Right lobe of liver (tissue), 6 donors: ENCODE results near the gene TPSD1. TPM values are rescaled to one million over a fixed set of nuclear protein-coding genes. Genes with fewer than 3 reads are reported as not detected.
A peak's percentile ranks its signal among the peaks of the same experiment; 100 is the strongest.
"Not testable (repeated sequence)": the region's sequence is repeated elsewhere in the genome, so short reads cannot be mapped to it uniquely, and the experiment has no call there.

Experiments used
- ATAC-seq, 4 donors: fragments of 200-7000 bp; cut with Tn5 transposase; one replicate each; pipeline ENCODE4 v1.9.1; 2020; ENCODE audit warnings: mild to moderate bottlenecking in 4 of 4, moderate library complexity in 4 of 4
- DNase-seq, 3 donors: peaks; one replicate each; pipeline ENCODE4 v3.0.0-alpha.2; 2020
- H3K27ac ChIP-seq, 3 donors: fragments of 200-600 bp; one replicate each; pipeline ENCODE4 v1.8.0; 2022
- H3K27me3 ChIP-seq, 2 donors: fragments of 200-600 bp; one replicate each; pipeline ENCODE4 v1.8.0; 2022
- H3K36me3 ChIP-seq, 4 donors: fragments of 200-600 bp; sonication (generic) in 1 of 4; one replicate each; pipeline versions ENCODE4 v1.5.1 to v1.8.0; 2017 to 2022; ENCODE audit warnings: control low read depth in 1 of 4
- H3K4me1 ChIP-seq, 4 donors: fragments of 200-600 bp; sonication (generic) in 1 of 4; one replicate each; pipeline versions ENCODE4 v1.5.1 to v1.8.0; 2017 to 2022; ENCODE audit warnings: control low read depth in 1 of 4
- H3K4me3 ChIP-seq, 3 donors: fragments of 200-600 bp; one replicate each; pipeline ENCODE4 v1.8.0; 2022
- H3K9me3 ChIP-seq, 4 donors: fragments of 200-600 bp; sonication (generic) in 1 of 4; one replicate each; pipeline versions ENCODE4 v1.5.1 to v1.8.0; 2017 to 2022; ENCODE audit warnings: control low read depth in 1 of 4
- POLR2A ChIP-seq: fragments of 450-650 bp; IDR thresholded peaks from one replicate; pipeline ENCODE4 v1.6.1; 2017; ENCODE audit warnings: antibody characterized with exemption, mild to moderate bottlenecking
- WGBS: methylation state at CpG from one replicate; pipeline ENCODE4 v1.1.6; 2018; ENCODE audit warnings: low coverage, low lambda C conversion rate; ENCODE audit not compliant: insufficient coverage; ENCODE audit errors: missing lambda C conversion rate; 5-methylcytosine and 5-hydroxymethylcytosine counted together
- intact Hi-C, 2 donors: fragments of 100-400 bp; cut with DNase I; formaldehyde crosslinking; loops; one replicate each; pipeline versions ENCODE4 v1.11.2 to v1.14.1; 2022
- total RNA-seq, 6 experiments: library from RNA; depleted of rRNA in 2 of 6; stranded (reverse); fragments of >200 nt in 2 of 6; fragmentation: NEBNext Ultra II Directional in 3 of 6; extraction: Animal tissue kit (Norgen Biotek cat#: 25700) in 3 of 6; gene quantifications; one replicate each; pipeline versions ENCODE4 v1.1.0 to v1.2.4, GENCODE V29; 2016 to 2023
- TF ChIP-seq, protein P1 (sequence below), 4 donors: fragments of 200-600 bp in 3 of 4; fragments of 450-650 bp in 1 of 4; IDR thresholded peaks; one replicate each; pipeline versions ENCODE4 v1.5.1 to v1.8.0; 2016 to 2022; ENCODE audit warnings: antibody characterized with exemption in 4 of 4, mild to moderate bottlenecking in 2 of 4
- donor health status: DM: no; HTN: yes; CAD: no.
- donor health status: DM: no; HTN: no; CAD: no.
- donor health status: DM: no; HTN: no; CAD: no.
- donor health status: DM: no; HTN: yes; CAD: no.
- donor health status: DM: no; HTN: yes; CAD: no.

The TPSD1 gene
- total RNA-seq, 6 experiments from 2014 or later = not detected

DNA sequence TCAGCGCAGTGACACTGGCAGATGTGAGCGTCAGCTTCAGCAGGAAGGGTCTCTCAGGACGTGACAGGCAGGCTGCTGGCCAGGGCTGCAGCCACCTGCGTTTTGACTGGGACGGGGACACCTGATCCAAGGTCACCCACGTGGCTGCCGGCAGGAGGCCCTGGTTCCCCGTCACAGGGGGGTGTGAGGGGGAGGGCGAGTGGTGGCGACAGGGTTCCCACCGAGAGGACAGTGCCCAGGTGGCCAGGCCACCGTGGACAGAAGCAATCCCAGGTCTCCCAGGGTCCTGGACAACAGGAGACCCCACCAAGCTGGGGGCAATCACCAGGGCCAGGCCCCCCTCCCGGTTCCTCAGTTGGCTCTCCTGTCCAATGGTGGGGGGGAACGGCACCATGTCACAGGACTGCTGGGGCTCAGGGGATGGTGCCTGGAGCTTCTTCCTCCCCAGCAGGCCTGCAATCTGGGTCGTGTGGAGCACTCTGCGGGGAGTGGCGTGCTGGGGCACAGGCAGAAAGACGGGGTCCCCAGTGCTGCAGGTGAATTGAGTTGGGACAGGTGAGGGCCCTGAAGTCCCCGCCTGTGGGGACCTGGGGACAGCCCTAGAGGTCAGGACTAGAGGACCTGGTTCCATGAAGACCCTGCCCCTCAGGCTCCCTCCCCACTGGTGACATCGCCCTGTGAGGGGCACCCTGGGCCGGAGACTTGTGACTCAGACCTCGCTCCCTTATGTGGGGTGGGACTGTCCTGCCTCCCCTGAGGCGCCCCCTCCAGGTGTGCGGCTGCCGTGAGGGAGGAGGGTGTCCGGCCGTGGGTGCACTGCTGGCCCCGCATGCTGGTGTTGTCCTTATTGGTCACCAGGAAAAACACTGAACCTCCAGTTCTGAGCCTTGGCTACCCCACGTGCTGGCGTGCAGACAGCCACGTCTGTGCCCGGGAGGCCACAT is 11.7 kb upstream of the TPSD1 start:
- H3K27me3 ChIP-seq, H3K9me3 ChIP-seq, H3K27ac ChIP-seq, H3K36me3 ChIP-seq, H3K4me1 ChIP-seq, DNase-seq, H3K4me3 ChIP-seq, intact Hi-C loops, ATAC-seq: not testable (repeated sequence)
- WGBS = 60% methylated on average over 7 of the region's 32 CpGs

DNA sequence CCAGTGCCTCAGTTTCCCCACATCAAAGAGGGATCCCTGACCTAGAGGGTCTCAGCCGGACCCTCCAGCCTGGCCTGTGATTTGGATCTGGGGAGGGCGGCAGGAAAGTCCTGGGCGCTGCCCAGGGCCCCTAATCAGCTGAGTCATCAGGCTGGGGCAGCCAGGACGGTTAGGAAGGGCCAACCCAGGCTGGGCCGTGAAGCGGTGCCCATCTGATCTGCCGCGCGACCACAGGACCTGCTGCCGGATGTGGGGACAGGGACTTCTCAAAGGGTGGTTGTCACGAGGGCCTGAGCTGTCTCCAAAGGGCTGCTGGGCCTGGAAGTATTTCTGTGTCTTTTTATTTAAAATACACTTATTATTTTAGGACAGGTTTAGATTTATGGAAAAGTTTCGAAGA is 11.0 kb upstream of the TPSD1 start:
- H3K27me3 ChIP-seq = no peaks in the 10 kb centered on the region

DNA sequence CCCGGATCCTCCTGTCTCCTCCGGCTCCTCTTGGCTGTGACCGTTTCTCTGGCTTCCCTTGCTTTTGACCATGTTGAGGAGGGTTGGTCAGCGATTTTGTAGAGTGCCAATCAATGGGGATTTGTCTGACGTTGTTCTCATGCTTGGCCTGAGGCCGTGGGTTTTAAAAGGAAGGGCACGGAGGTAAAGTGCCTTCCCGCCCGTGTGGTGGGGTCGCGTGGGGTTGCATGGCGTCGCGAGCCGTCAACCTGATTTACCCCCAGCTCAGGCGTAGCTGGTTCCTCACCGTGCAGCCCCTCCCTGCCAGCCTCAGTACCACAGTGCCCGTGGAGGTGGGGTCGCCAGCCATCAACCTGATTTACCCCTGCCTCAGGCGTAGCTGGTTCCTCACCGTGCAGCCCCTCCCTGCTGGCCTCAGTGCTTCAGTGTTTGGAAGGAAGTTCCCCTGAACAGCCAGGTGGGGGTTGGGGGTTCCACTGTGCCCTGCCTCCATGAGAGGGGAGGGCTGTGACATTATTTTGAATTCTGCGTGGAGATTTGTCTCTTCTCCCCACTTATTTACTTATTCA is 10.3 kb upstream of the TPSD1 start:
- no peak overlapping the region for H3K27ac ChIP-seq
- ATAC-seq = no peak
- no peak for TF ChIP-seq POLR2A
- TF ChIP-seq, protein P1, sequence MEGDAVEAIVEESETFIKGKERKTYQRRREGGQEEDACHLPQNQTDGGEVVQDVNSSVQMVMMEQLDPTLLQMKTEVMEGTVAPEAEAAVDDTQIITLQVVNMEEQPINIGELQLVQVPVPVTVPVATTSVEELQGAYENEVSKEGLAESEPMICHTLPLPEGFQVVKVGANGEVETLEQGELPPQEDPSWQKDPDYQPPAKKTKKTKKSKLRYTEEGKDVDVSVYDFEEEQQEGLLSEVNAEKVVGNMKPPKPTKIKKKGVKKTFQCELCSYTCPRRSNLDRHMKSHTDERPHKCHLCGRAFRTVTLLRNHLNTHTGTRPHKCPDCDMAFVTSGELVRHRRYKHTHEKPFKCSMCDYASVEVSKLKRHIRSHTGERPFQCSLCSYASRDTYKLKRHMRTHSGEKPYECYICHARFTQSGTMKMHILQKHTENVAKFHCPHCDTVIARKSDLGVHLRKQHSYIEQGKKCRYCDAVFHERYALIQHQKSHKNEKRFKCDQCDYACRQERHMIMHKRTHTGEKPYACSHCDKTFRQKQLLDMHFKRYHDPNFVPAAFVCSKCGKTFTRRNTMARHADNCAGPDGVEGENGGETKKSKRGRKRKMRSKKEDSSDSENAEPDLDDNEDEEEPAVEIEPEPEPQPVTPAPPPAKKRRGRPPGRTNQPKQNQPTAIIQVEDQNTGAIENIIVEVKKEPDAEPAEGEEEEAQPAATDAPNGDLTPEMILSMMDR (IDR thresholded peaks at IDR 0.05) = no peak

More for the DNA sequence above, 11.0 kb upstream of the TPSD1 start:
- H3K36me3 ChIP-seq = no peaks in the 10 kb centered on the region
- no peak for DNase-seq
- TF ChIP-seq, protein P1 (IDR thresholded peaks at IDR 0.05) = no peak
- TF ChIP-seq POLR2A = no peak
- intact Hi-C loops = no loop called here
- 22% methylated on average over 3 of the region's 12 CpGs for WGBS
- no peaks in the 10 kb centered on the region for H3K9me3 ChIP-seq
- H3K4me3 ChIP-seq = no peak overlapping the region
- ATAC-seq = peak in 2 of 4 donors; percentile 22 to 44
- H3K4me1 ChIP-seq = no peaks in the 10 kb centered on the region
- H3K27ac ChIP-seq = no peak overlapping the region

DNA sequence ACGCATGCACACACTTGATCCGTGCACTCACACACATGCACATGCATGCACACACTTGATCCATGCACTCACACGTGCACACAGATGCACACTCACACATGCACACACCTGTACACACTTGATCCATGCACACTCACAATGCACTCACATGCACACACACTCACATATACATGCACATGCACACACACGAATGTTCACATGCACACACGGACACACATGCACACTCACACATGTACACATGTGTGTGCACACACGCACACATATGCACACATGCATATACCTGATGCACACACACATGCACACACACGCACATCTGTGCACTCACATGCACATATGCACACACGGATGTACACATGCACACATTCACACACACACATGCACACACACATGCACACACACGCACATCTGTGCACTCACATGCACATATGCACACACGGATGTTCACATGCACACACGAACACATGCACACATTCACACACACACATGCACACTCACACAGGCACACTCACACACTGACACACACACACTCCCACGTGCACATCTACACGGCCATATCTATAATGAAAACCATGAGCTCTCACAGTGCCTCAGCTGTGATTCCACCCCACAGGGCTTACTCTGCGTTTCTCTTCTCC is 7.8 kb upstream of the TPSD1 start:
- H3K27ac ChIP-seq, H3K4me1 ChIP-seq, H3K36me3 ChIP-seq, H3K4me3 ChIP-seq, H3K9me3 ChIP-seq, H3K27me3 ChIP-seq, DNase-seq, ATAC-seq, intact Hi-C loops: not testable (repeated sequence)
- WGBS = 63% methylated on average over 5 of the region's 14 CpGs

More for the DNA sequence above, 10.3 kb upstream of the TPSD1 start:
- no peaks in the 10 kb centered on the region for H3K9me3 ChIP-seq
- DNase-seq = no peak
- WGBS = 46% methylated on average over 6 of the region's 22 CpGs
- no peak overlapping the region for H3K4me3 ChIP-seq
- intact Hi-C loops = no loop called here
- no peaks in the 10 kb centered on the region for H3K36me3 ChIP-seq
- no peaks in the 10 kb centered on the region for H3K27me3 ChIP-seq
- no peaks in the 10 kb centered on the region for H3K4me1 ChIP-seq

DNA sequence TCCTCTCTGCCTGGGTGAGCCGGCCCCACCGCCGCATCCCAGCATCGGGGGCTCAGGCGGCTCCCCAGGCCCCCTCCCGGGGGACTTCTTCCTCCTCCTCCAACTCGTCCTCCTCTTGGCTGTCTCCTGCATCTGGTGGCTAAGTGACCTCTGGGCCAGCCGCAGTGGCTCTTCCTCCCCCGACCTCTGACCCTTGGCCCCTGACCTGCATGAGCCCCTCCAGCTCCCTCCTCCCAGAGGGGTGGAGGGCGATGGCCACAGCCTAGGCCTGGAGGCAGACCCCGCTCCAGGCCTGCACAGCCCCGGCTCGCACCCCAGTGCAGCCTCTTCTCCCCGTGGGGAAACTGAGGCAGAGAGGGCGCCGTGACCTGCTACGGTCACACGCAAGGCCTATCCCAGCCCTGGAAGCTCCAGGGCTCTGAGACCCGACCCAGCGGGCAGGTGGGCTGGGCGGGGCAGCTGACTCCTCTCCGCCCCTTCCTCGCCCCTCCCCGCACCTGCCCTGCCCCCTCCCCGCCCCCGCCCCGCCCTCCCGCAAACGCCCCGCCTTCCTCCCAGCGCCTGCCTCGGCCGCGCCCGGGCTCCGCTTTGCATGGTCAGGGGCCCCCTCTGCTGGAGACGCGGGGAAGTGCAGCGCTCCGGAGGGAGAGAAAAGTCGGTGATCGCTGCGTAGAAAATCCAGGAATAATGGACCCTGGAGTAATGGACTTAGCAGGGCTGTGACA is 6.7 kb upstream of the TPSD1 start:
- H3K36me3 ChIP-seq, H3K4me3 ChIP-seq, H3K4me1 ChIP-seq, H3K9me3 ChIP-seq, intact Hi-C loops, DNase-seq, H3K27me3 ChIP-seq, H3K27ac ChIP-seq: not testable (repeated sequence)
- ATAC-seq = peak; percentile 82 to 97 (median 93)
- WGBS = no CpG with 5 or more reads among the region's 43 CpGs

DNA sequence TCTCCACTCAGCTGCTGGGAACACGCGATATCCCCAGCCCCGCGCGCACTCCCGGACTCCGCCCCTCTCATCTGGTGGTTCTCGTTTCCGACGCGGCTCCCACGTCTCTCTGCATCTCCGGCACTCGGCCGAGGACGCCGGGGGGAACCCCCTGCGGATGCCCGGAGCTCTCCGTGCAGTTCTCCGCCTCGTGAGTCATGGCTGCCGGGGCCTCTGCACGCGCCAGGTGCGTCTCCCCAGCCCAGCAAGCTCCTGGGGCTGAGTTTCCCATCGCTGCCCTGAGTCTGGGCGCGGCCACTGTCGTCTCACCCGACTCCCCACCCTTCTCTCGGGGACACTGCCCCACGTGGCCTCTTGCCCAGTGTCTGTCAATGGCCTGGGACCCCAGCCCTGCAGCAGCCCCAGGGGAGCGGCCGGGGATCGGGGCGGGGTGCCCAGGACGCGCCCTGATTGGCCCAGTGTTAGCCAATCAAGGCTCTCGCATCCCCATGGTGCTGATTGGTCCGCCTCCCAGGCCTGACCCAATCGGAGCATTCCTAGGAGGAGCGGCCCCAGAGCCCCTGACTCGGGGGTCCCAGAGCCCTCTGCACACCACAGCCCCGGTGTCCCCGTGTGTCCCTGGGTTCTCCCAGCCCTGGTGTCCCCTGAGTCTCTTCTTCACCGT is 2.0 kb upstream of the TPSD1 start:
- intact Hi-C loops = not testable (repeated sequence)
- no CpG with 5 or more reads among the region's 47 CpGs for WGBS

DNA sequence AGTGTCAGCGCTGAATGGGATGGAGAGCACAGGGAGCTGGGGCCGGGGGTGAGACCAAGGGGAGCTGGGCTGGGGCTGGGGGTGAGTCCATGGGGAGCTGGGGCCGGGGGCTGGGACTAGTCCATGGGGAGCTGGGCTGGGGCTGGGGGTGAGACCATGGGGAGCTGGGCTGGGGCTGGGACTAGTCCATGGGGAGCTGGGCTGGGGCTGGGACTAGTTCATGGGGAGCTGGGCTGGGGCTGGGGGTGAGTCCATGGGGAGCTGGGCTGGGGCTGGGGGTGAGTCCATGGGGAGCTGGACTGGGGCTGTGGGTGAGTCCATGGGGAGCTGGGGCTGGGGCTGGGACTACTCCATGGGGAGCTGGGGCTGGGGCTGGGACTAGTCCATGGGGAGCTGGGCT is 1.0 kb upstream of the TPSD1 start:
- DNase-seq, H3K36me3 ChIP-seq, H3K9me3 ChIP-seq, intact Hi-C loops, H3K27ac ChIP-seq, H3K27me3 ChIP-seq, H3K4me3 ChIP-seq, ATAC-seq, H3K4me1 ChIP-seq: not testable (repeated sequence)
- 80% methylated on average over 2 of the region's 3 CpGs for WGBS

More for the DNA sequence above, 2.0 kb upstream of the TPSD1 start:
- not testable (repeated sequence) for H3K27ac ChIP-seq, H3K4me3 ChIP-seq, H3K27me3 ChIP-seq, H3K9me3 ChIP-seq, H3K4me1 ChIP-seq, DNase-seq, H3K36me3 ChIP-seq
- peak in 1 of 4 donors; percentile 39 for ATAC-seq

DNA sequence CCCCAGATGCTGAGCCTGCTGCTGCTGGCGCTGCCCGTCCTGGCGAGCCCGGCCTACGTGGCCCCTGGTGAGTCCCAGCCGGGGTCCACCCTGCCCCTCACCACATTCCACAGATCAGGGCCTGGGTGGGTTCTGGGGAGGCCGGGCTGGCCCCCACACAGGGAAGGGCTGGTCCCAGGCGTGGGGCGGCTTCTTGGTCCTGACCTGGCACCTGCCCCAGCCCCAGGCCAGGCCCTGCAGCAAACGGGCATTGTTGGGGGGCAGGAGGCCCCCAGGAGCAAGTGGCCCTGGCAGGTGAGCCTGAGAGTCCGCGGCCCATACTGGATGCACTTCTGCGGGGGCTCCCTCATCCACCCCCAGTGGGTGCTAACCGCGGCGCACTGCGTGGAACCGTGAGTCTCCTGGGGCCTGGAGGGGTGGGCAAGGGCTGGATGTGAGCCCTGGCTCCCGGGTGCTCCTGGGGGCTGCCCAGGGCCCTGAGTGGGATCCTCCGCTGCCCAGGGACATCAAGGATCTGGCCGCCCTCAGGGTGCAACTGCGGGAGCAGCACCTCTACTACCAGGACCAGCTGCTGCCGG is 516 bp downstream of the TPSD1 start:
- ATAC-seq, H3K9me3 ChIP-seq, H3K4me1 ChIP-seq, intact Hi-C loops, H3K27ac ChIP-seq, H3K27me3 ChIP-seq, H3K36me3 ChIP-seq, H3K4me3 ChIP-seq, DNase-seq: not testable (repeated sequence)
- 40% methylated on average over 2 of the region's 23 CpGs for WGBS
